Fibroblast of lung (primary cell): Measurements from ENCODE around the gene KCTD8. TPM values are rescaled to one million over a fixed set of nuclear protein-coding genes. Genes with fewer than 3 reads are reported as not detected.
A peak's percentile ranks its signal among the peaks of the same experiment; 100 is the strongest.
"Not testable (repeated sequence)": the region's sequence is repeated elsewhere in the genome, so short reads cannot be mapped to it uniquely, and the experiment has no call there.

Source experiments
- DNase-seq, 2 donors: peaks; one replicate each; pipeline versions ENCODE4 v3.0.0 to v3.0.0-alpha.2; 2010; ENCODE audit warnings: low read depth in 2 of 2
- H2AFZ ChIP-seq: 2 replicates; pipeline ENCODE4 v1.5.1; 2012; ENCODE audit warnings: low read length, control low read depth, inconsistent platforms
- H3K27ac ChIP-seq: 2 replicates; pipeline ENCODE4 v1.5.1; 2011; ENCODE audit warnings: low read length, control low read depth; ENCODE audit not compliant: insufficient read depth
- H3K27me3 ChIP-seq: 2 replicates; pipeline ENCODE4 v1.5.1; 2011; ENCODE audit warnings: mild to moderate bottlenecking, low read length; ENCODE audit not compliant: control insufficient read depth, insufficient read depth
- H3K36me3 ChIP-seq: 2 replicates; pipeline ENCODE4 v1.5.1; 2011; ENCODE audit warnings: low read length; ENCODE audit not compliant: control insufficient read depth, insufficient read depth
- H3K4me1 ChIP-seq: 2 replicates; pipeline ENCODE4 v1.5.1; 2011; ENCODE audit warnings: low read length; ENCODE audit not compliant: control insufficient read depth, insufficient read depth; ENCODE audit errors: extremely low read depth
- H3K4me2 ChIP-seq: 2 replicates; pipeline ENCODE4 v1.5.1; 2011; ENCODE audit warnings: low read length, control low read depth; ENCODE audit not compliant: insufficient read depth; ENCODE audit errors: extremely low read depth
- H3K4me3 ChIP-seq, 4 experiments: fragments of 200-600 bp in 1 of 4; sonication (generic) in 1 of 4; replicated peaks in 1 of 4; 2 replicates each; pipeline ENCODE4 v1.5.1; 2011 to 2016; ENCODE audit warnings: low read length in 4 of 4, low read depth in 3 of 4, mild to moderate bottlenecking in 3 of 4, control low read depth in 2 of 4, inconsistent platforms in 1 of 4, mixed read lengths in 1 of 4; ENCODE audit not compliant: insufficient read depth in 1 of 4; ENCODE audit errors: control extremely low read depth in 1 of 4
- H3K79me2 ChIP-seq: 2 replicates; pipeline ENCODE4 v1.5.1; 2012; ENCODE audit warnings: mild to moderate bottlenecking, low read length, inconsistent platforms; ENCODE audit not compliant: control insufficient read depth, insufficient read depth
- H3K9ac ChIP-seq: 2 replicates; pipeline ENCODE4 v1.5.1; 2011; ENCODE audit warnings: mild to moderate bottlenecking, low read length, control low read depth; ENCODE audit not compliant: insufficient read depth
- H3K9me3 ChIP-seq: 2 replicates; pipeline ENCODE4 v1.5.1; 2012; ENCODE audit warnings: low read depth, low read length; ENCODE audit not compliant: control insufficient read depth, insufficient read depth
- H4K20me1 ChIP-seq: 2 replicates; pipeline ENCODE4 v1.5.1; 2011; ENCODE audit warnings: low read length; ENCODE audit not compliant: control insufficient read depth, insufficient read depth; ENCODE audit errors: extremely low read depth
- CTCF ChIP-seq, 2 donors: IDR thresholded peaks in 1 of 2; conservative IDR thresholded peaks in 1 of 2; 1 replicate in 1 of 2; 2 replicates in 1 of 2; pipeline ENCODE4 v1.5.1; 2011 to 2012; ENCODE audit warnings: low read length in 2 of 2, control low read depth in 1 of 2, inconsistent platforms in 1 of 2, low read depth in 1 of 2, mild to moderate bottlenecking in 1 of 2
- EZH2 ChIP-seq: IDR thresholded peaks from 2 replicates; pipeline ENCODE4 v1.5.1; 2012; ENCODE audit warnings: low read length, control low read depth, mild to moderate bottlenecking; ENCODE audit errors: missing control alignments
- polyA plus RNA-seq, 2 donors: library from polyadenylated mRNA; depleted of rRNA in 1 of 2; stranded (reverse) in 1 of 2; unstranded in 1 of 2; fragments of >200 nt; gene quantifications; 2 replicates each; pipeline ENCODE4 v1.2.1, GENCODE V29; 2011 to 2012; ENCODE audit warnings: missing spikeins in 1 of 2
- total RNA-seq: library from RNA; depleted of rRNA; stranded (reverse); fragments of >200 nt; gene quantifications from 2 replicates; pipeline ENCODE4 v1.2.1, GENCODE V29; 2014

KCTD8 gene
- total and polyA plus RNA-seq, 2 donors (not counting 1 experiment from before 2014, with no cell fraction given) = under 0.01 to 0.09 TPM

GRCh38 chr4:44167766-44168165 is 280.8 kb downstream of the KCTD8 start:
- not testable (repeated sequence) for H3K36me3 ChIP-seq, H3K9me3 ChIP-seq, H3K27ac ChIP-seq, H2AFZ ChIP-seq, H3K27me3 ChIP-seq, H3K79me2 ChIP-seq, H3K9ac ChIP-seq, H3K4me3 ChIP-seq, H3K4me1 ChIP-seq, H4K20me1 ChIP-seq, H3K4me2 ChIP-seq, DNase-seq

- TF ChIP-seq CTCF (conservative IDR thresholded peaks at IDR 0.05 in 1 of 2, IDR thresholded peaks at IDR 0.05 in 1 of 2; ENCODE audit: low read depth in 1 of 2, low read length in 2 of 2) (no peak), EZH2 (no peak)
- Histone ChIP-seq H4K20me1 (no peaks in the 10 kb centered on the region), H3K4me1 (no peaks in the 10 kb centered on the region), H3K36me3 (no peaks in the 10 kb centered on the region), H3K27me3 (no peaks in the 10 kb centered on the region), H3K4me3 (no peak overlapping the region), H3K4me2 (no peak overlapping the region), H3K27ac (no peak overlapping the region), H3K9ac (no peak overlapping the region), H3K79me2 (no peaks in the 10 kb centered on the region), H3K9me3 (no peaks in the 10 kb centered on the region), H2AFZ (no peak overlapping the region)
- peak in 1 of 2 donors; percentile 26 for DNase-seq
Measured at GRCh38 chr4:44165938-44166337, 282.7 kb downstream of the KCTD8 start.

GRCh38 chr4:44162538-44163270 is 285.9 kb downstream of the KCTD8 start:
- Histone ChIP-seq H3K27me3 (no peaks in the 10 kb centered on the region), H3K4me3 (no peak overlapping the region), H3K4me2 (no peak overlapping the region), H3K4me1 (no peaks in the 10 kb centered on the region), H3K79me2 (no peaks in the 10 kb centered on the region), H3K9me3 (no peaks in the 10 kb centered on the region), H3K9ac (no peak overlapping the region), H3K27ac (no peak overlapping the region), H3K36me3 (no peaks in the 10 kb centered on the region), H2AFZ (no peak overlapping the region), H4K20me1 (no peaks in the 10 kb centered on the region)
- peak in 1 of 2 donors; percentile 27 for DNase-seq
- no peak for TF ChIP-seq EZH2
- no peak for TF ChIP-seq CTCF (conservative IDR thresholded peaks at IDR 0.05 in 1 of 2, IDR thresholded peaks at IDR 0.05 in 1 of 2; ENCODE audit: low read depth in 1 of 2, low read length in 2 of 2)
